Right lobe of liver (tissue), 6 donors: ENCODE results near the gene HTR2C. TPM values are rescaled to one million over a fixed set of nuclear protein-coding genes. Genes with fewer than 3 reads are reported as not detected.

ENCODE experiments used
- ATAC-seq, 4 donors: fragments of 200-7000 bp; cut with Tn5 transposase; one replicate each; pipeline ENCODE4 v1.9.1; 2020; ENCODE audit warnings: mild to moderate bottlenecking in 4 of 4, moderate library complexity in 4 of 4
- DNase-seq, 3 donors: peaks; one replicate each; pipeline ENCODE4 v3.0.0-alpha.2; 2020
- H3K27ac ChIP-seq, 3 donors: fragments of 200-600 bp; one replicate each; pipeline ENCODE4 v1.8.0; 2022
- H3K27me3 ChIP-seq, 2 donors: fragments of 200-600 bp; one replicate each; pipeline ENCODE4 v1.8.0; 2022
- H3K36me3 ChIP-seq, 4 donors: fragments of 200-600 bp; sonication (generic) in 1 of 4; one replicate each; pipeline versions ENCODE4 v1.5.1 to v1.8.0; 2017 to 2022; ENCODE audit warnings: control low read depth in 1 of 4
- H3K4me1 ChIP-seq, 4 donors: fragments of 200-600 bp; sonication (generic) in 1 of 4; one replicate each; pipeline versions ENCODE4 v1.5.1 to v1.8.0; 2017 to 2022; ENCODE audit warnings: control low read depth in 1 of 4
- H3K4me3 ChIP-seq, 3 donors: fragments of 200-600 bp; one replicate each; pipeline ENCODE4 v1.8.0; 2022
- H3K9me3 ChIP-seq, 4 donors: fragments of 200-600 bp; sonication (generic) in 1 of 4; one replicate each; pipeline versions ENCODE4 v1.5.1 to v1.8.0; 2017 to 2022; ENCODE audit warnings: control low read depth in 1 of 4
- POLR2A ChIP-seq: fragments of 450-650 bp; IDR thresholded peaks from one replicate; pipeline ENCODE4 v1.6.1; 2017; ENCODE audit warnings: antibody characterized with exemption, mild to moderate bottlenecking
- WGBS: methylation state at CpG from one replicate; pipeline ENCODE4 v1.1.6; 2018; ENCODE audit warnings: low coverage, low lambda C conversion rate; ENCODE audit not compliant: insufficient coverage; ENCODE audit errors: missing lambda C conversion rate; 5-methylcytosine and 5-hydroxymethylcytosine counted together
- intact Hi-C, 2 donors: fragments of 100-400 bp; cut with DNase I; formaldehyde crosslinking; loops; one replicate each; pipeline versions ENCODE4 v1.11.2 to v1.14.1; 2022
- total RNA-seq, 6 experiments: library from RNA; depleted of rRNA in 2 of 6; stranded (reverse); fragments of >200 nt in 2 of 6; fragmentation: NEBNext Ultra II Directional in 3 of 6; extraction: Animal tissue kit (Norgen Biotek cat#: 25700) in 3 of 6; gene quantifications; one replicate each; pipeline versions ENCODE4 v1.1.0 to v1.2.4, GENCODE V29; 2016 to 2023
- TF ChIP-seq, protein P1 (sequence below), 4 donors: fragments of 200-600 bp in 3 of 4; fragments of 450-650 bp in 1 of 4; IDR thresholded peaks; one replicate each; pipeline versions ENCODE4 v1.5.1 to v1.8.0; 2016 to 2022; ENCODE audit warnings: antibody characterized with exemption in 4 of 4, mild to moderate bottlenecking in 2 of 4
- donor health status: DM: no; HTN: yes; CAD: no.
- donor health status: DM: no; HTN: no; CAD: no.
- donor health status: DM: no; HTN: no; CAD: no.
- donor health status: DM: no; HTN: yes; CAD: no.
- donor health status: DM: no; HTN: yes; CAD: no.

HTR2C gene
- total RNA-seq, 6 experiments from 2014 or later: not detected

DNA sequence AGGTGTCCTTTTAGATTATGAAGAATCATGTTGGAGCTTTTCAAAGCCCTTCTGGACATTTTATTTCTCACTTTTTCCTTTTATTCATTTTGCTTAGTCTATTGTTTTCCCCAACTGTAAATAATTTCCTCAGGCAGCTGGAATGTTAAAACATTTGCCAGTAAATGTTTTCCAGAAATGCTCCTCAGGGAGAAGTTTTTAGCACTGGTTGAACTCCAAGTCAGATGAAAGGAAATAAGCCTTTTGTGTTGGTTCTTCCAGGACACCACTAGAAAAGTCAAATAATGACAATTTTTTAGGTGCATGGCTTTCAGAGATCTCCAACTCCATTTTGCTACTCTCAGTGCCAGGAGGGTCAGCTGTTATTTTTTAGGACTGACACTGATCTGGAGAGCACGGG, 305.6 kb downstream of the HTR2C start:
- H3K9me3 ChIP-seq: no peaks in the 10 kb centered on the region
- no peak for ATAC-seq
- no peak overlapping the region for H3K27ac ChIP-seq
- H3K4me3 ChIP-seq: no peak overlapping the region
- WGBS: 27% methylated on average over 1 of the region's 1 CpG
- H3K36me3 ChIP-seq: no peaks in the 10 kb centered on the region
- intact Hi-C loops: no loop called here
- TF ChIP-seq, protein P1, sequence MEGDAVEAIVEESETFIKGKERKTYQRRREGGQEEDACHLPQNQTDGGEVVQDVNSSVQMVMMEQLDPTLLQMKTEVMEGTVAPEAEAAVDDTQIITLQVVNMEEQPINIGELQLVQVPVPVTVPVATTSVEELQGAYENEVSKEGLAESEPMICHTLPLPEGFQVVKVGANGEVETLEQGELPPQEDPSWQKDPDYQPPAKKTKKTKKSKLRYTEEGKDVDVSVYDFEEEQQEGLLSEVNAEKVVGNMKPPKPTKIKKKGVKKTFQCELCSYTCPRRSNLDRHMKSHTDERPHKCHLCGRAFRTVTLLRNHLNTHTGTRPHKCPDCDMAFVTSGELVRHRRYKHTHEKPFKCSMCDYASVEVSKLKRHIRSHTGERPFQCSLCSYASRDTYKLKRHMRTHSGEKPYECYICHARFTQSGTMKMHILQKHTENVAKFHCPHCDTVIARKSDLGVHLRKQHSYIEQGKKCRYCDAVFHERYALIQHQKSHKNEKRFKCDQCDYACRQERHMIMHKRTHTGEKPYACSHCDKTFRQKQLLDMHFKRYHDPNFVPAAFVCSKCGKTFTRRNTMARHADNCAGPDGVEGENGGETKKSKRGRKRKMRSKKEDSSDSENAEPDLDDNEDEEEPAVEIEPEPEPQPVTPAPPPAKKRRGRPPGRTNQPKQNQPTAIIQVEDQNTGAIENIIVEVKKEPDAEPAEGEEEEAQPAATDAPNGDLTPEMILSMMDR (IDR thresholded peaks at IDR 0.05): no peak
- TF ChIP-seq POLR2A: no peak
- H3K27me3 ChIP-seq: no peaks in the 10 kb centered on the region
- no peaks in the 10 kb centered on the region for H3K4me1 ChIP-seq
- no peak for DNase-seq

GRCh38 chrX:114903618-114904017, 319.7 kb downstream of the HTR2C start:
- Histone ChIP-seq H3K27ac (no peak overlapping the region), H3K4me3 (no peak overlapping the region), H3K9me3 (no peaks in the 10 kb centered on the region), H3K4me1 (no peaks in the 10 kb centered on the region), H3K27me3 (no peaks in the 10 kb centered on the region), H3K36me3 (no peaks in the 10 kb centered on the region)
- intact Hi-C loops: no loop called here
- no peak for DNase-seq
- TF ChIP-seq POLR2A: no peak
- TF ChIP-seq, protein P1 (IDR thresholded peaks at IDR 0.05): no peak
- no peak for ATAC-seq
- 39% methylated on average over 3 of the region's 3 CpGs for WGBS

- Histone ChIP-seq H3K27me3 (no peaks in the 10 kb centered on the region), H3K4me3 (no peak overlapping the region), H3K9me3 (no peaks in the 10 kb centered on the region), H3K4me1 (no peaks in the 10 kb centered on the region), H3K36me3 (no peaks in the 10 kb centered on the region), H3K27ac (no peak overlapping the region)
- DNase-seq (no peak), ATAC-seq (no peak)
- 41% methylated on average over 2 of the region's 2 CpGs for WGBS
- no peak for TF ChIP-seq POLR2A
- TF ChIP-seq, protein P1 (IDR thresholded peaks at IDR 0.05): no peak
- intact Hi-C loops: no loop called here
Observed at GRCh38 chrX:114905251-114905650, 321.4 kb downstream of the HTR2C start.

GRCh38 chrX:114906984-114907510, 323.2 kb downstream of the HTR2C start:
- 26% methylated on average over 9 of the region's 9 CpGs for WGBS
- no peak for ATAC-seq
- TF ChIP-seq POLR2A: no peak
- TF ChIP-seq, protein P1 (IDR thresholded peaks at IDR 0.05): no peak
- no peaks in the 10 kb centered on the region for H3K27me3 ChIP-seq
- no peaks in the 10 kb centered on the region for H3K9me3 ChIP-seq
- H3K4me1 ChIP-seq: no peaks in the 10 kb centered on the region
- H3K36me3 ChIP-seq: no peaks in the 10 kb centered on the region
- DNase-seq: no peak
- intact Hi-C loops: no loop called here
- H3K4me3 ChIP-seq: no peak overlapping the region
- H3K27ac ChIP-seq: no peak overlapping the region

DNA sequence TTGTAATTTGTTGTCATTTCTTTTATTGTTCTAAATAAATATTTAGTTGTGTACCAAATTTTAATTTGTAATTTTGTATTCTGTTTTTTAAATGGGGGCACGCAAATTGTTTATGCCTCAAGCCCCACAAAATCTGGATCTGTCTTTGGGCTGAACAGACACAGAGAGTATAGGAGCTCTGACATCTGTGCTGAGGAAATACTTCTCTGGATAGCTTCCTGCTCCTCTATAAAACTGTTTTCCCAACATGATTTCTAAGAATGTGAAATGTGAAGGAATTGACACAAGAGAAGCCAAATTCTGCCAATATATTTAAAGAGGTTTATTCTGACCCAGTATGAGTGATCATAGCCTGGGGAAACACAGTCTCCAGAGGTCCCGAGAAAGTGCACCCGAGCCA, 340.5 kb downstream of the HTR2C start:
- H3K4me1 ChIP-seq: no peaks in the 10 kb centered on the region
- no peak for DNase-seq
- H3K27me3 ChIP-seq: peaks cover 0 to 4% of the 10 kb centered on the region in 2 donors
- H3K9me3 ChIP-seq: no peaks in the 10 kb centered on the region
- 43% methylated on average over 3 of the region's 3 CpGs for WGBS
- no peak for ATAC-seq
- no peak overlapping the region for H3K27ac ChIP-seq
- no peaks in the 10 kb centered on the region for H3K36me3 ChIP-seq
- TF ChIP-seq, protein P1 (IDR thresholded peaks at IDR 0.05): no peak
- no peak for TF ChIP-seq POLR2A
- intact Hi-C loops: no loop called here
- no peak overlapping the region for H3K4me3 ChIP-seq
